A673 (cell line): ENCODE measurements around the gene NAA40. TPM values are rescaled to one million over a fixed set of nuclear protein-coding genes. Genes with fewer than 3 reads are reported as not detected.

Experiments
- BruUV-seq: library from RNA; stranded (reverse); fragments of 400-500 nt; replicated peaks from 2 replicates; lab custom pipeline; 2021; lab: Mats Ljungman, UMichigan
- CTCF ChIA-PET: fragments of 300-600 bp; sonication (Branson Sonifier 250); formaldehyde crosslinking; loops from one replicate; lab custom pipeline; 2022; ENCODE audit warnings: antibody characterized with exemption; lab: Charles Lee
- POLR2A ChIA-PET: fragments of 300-600 bp; sonication (Branson Sonifier 250); formaldehyde crosslinking; loops from one replicate; lab custom pipeline; 2022; ENCODE audit warnings: antibody characterized with exemption; ENCODE audit not compliant: low non-redundant PET; lab: Charles Lee
- DNase-seq: peaks from one replicate; pipeline ENCODE4 v3.0.0-alpha.2; 2015; ENCODE audit warnings: low spot score
- H3K27ac ChIP-seq: fragments of 200-600 bp; sonication (generic); 2 replicates; pipeline ENCODE4 v1.5.1; 2016; ENCODE audit warnings: mixed run types, low read depth, mild to moderate bottlenecking, mixed read lengths, antibody characterized with exemption, low read length; ENCODE audit not compliant: poor library complexity, severe bottlenecking
- H3K27me3 ChIP-seq: fragments of 200-600 bp; sonication (generic); replicated peaks from 2 replicates; pipeline ENCODE4 v1.6.1; 2017; ENCODE audit warnings: mixed run types, low read depth, mild to moderate bottlenecking, mixed read lengths, antibody characterized with exemption, low read length; ENCODE audit not compliant: insufficient read depth, poor library complexity
- H3K36me3 ChIP-seq: fragments of 200-600 bp; sonication (generic); 2 replicates; pipeline ENCODE4 v1.6.1; 2016; ENCODE audit warnings: mixed run types, mild to moderate bottlenecking, mixed read lengths, antibody characterized with exemption, low read length; ENCODE audit not compliant: insufficient read depth, poor library complexity, severe bottlenecking
- H3K4me1 ChIP-seq: fragments of 200-600 bp; sonication (generic); 2 replicates; pipeline ENCODE4 v1.6.1; 2017; ENCODE audit warnings: mixed run types, mild to moderate bottlenecking, mixed read lengths, antibody characterized with exemption, low read length; ENCODE audit not compliant: insufficient read depth, poor library complexity, severe bottlenecking
- H3K4me3 ChIP-seq: fragments of 200-600 bp; sonication (generic); 2 replicates; pipeline ENCODE4 v1.5.1; 2016; ENCODE audit warnings: low read depth, mixed run types, mild to moderate bottlenecking, mixed read lengths, low read length; ENCODE audit not compliant: poor library complexity, severe bottlenecking
- H3K9me3 ChIP-seq: fragments of 200-600 bp; sonication (generic); 2 replicates; pipeline ENCODE4 v1.6.1; 2016; ENCODE audit warnings: mixed run types, low read depth, mild to moderate bottlenecking, mixed read lengths, antibody characterized with exemption, low read length; ENCODE audit not compliant: poor library complexity, severe bottlenecking
- CTCF ChIP-seq: fragments of 300-800, 200-600 bp; sonication (generic); conservative IDR thresholded peaks from 2 replicates; pipeline ENCODE4 v1.5.1; 2017; ENCODE audit warnings: low read depth, mild to moderate bottlenecking, antibody characterized with exemption, low read length, moderate library complexity, mixed read lengths
- EZH2 ChIP-seq: fragments of 200-600 bp; sonication (generic); IDR thresholded peaks from 2 replicates; pipeline ENCODE4 v1.6.1; 2017; ENCODE audit warnings: borderline replicate concordance, low read depth, mild to moderate bottlenecking, mixed read lengths, antibody characterized with exemption, low read length; ENCODE audit not compliant: poor library complexity, severe bottlenecking
- intact Hi-C: fragments of 100-400 bp; cut with micrococcal nuclease; formaldehyde crosslinking; loops from one replicate; pipeline ENCODE4 v1.10.0; 2022; ENCODE audit not compliant: unreplicated experiment
- total RNA-seq: library from RNA; stranded (reverse); gene quantifications from 2 replicates; pipeline ENCODE4 v1.2.3, GENCODE V29; 2021

The NAA40 gene
- total RNA-seq, 1 experiment from 2014 or later: 44.8 TPM

- Histone ChIP-seq H3K9me3 (no peaks in the 10 kb centered on the region), H3K36me3 (no peaks in the 10 kb centered on the region), H3K4me1 (peaks cover 20% of the 10 kb centered on the region), H3K27ac (no peak overlapping the region), H3K27me3 (no peaks in the 10 kb centered on the region), H3K4me3 (no peak overlapping the region)
- POLR2A ChIA-PET: no interaction called here
- intact Hi-C loops: no loop called here
- CTCF ChIA-PET: no interaction called here
- no peak for DNase-seq
- no peak for TF ChIP-seq EZH2
- TF ChIP-seq CTCF: no peak
- BruUV-seq: no TSS peak
Measured at GRCh38 chr11:63913866-63914830, 24.7 kb upstream of the NAA40 start.

GRCh38 chr11:63914896-63915691, 23.7 kb upstream of the NAA40 start:
- Histone ChIP-seq H3K27me3 (no peaks in the 10 kb centered on the region), H3K4me3 (no peak overlapping the region), H3K27ac (no peak overlapping the region), H3K4me1 (peaks cover 23% of the 10 kb centered on the region), H3K9me3 (no peaks in the 10 kb centered on the region), H3K36me3 (no peaks in the 10 kb centered on the region)
- TF ChIP-seq EZH2 (no peak), CTCF (no peak)
- POLR2A ChIA-PET: no interaction called here
- intact Hi-C loops: no loop called here
- DNase-seq: no peak
- CTCF ChIA-PET: interaction anchor here (1.1 kb wide), 1 partner anchor 31 kb away, joined by 5 read pairs; no protein-coding TSS in a partner anchor
- no TSS peak for BruUV-seq
